ENCODE results near the gene FOXS1.

FOXS1 gene

DNA sequence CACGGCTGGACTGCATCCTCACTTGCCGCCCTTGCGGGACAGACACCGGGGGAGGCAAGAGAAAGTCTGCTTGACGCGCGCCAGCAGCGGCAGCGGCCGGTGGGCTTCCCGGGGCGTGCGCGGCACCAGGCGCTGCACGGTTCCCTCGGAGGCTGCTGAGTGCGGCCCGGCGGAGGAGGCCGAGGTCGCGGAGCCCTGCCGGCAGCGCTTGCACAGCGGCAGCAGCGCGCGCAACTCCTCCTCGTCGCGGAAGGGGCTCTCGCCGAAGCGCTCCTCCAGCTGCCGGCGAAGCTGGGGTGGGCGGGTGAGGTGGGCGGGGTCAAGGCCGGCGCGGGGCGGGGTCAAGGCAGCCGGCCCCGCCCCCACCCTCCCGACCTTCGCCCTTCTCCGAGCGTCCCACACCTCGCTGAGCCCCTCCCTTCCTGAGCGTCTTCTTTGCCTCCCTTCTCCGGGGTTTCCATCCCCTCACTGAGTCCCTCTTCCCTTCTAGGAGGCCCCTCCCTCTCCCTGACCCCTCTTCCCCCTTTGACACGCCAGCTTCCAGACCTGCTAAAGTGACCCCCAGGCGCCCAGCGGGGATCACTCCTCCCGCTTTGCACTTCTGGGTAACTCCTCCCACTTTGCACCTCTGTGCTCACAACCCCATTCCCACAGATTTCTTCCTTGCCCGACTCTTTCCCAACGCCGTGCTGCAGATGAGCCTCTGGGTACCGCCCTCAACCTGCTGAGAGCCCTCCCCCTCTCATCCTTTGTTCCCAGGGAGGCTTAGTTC, 16.2 kb upstream of the FOXS1 start:
- peak; percentile 27 to 68 (median 28) for DNase-seq (ENCODE audit: low read depth in 3 of 3)

GRCh38 chr20:31861135-31861384, 15.7 kb upstream of the FOXS1 start:
- DNase-seq (ENCODE audit: low read depth in 3 of 3) = no peak

DNA sequence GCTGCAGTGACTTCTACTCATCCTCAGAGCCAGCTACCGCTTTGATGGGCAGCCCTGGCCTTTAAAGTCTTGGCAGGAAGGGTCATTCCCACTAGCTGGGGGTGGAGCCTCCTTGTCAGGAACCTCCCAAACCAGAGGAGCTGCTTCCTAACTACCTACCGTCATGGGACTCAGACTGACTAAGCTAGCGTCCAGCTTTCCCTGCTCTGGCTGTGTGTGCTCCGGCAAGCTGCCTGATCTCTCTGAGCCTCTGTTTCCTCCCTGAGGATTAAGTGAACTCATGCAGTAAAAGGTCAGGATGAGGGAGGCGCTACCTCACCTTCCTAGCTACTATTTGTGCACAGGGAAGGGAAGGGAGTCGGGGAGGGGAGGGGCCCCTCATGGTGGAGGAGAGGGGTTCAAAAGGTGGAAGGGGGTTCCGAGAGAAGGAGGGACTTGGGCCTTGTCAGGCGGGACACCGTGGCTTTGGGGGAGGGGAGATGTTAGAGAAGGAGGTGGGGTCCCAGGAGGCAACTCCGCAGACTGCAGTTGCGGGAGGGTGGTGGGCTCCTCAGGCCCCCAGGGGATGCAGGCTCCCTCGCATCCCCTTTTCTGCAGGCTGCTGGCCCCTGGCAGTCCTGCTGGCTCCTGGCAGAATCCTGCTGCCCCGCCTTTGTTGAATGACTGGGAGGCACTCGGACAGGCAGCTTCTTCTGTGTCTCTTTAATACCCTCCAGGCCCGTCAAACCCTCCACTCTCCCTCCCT, 15.2 kb upstream of the FOXS1 start:
- no peak for DNase-seq (ENCODE audit: low read depth in 3 of 3)

DNA sequence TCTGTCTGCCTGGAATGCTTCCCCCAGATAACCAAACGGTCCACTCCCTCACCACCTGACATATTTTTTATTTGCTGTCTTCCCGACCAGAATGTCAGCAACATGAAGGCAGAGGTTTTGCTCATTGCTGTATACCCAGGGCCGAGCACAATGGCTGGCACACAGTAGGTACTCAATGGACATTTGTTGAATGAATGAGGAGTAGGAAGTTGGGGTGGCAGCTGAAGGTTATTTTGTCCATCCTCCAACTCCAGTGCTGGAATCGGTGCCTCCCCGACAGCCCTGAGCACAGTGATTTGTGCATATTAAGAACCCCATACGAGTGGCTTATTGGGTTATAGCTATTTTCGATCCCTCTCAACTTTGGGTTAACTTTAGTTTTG, 14.6 kb upstream of the FOXS1 start:
- no peak for DNase-seq (ENCODE audit: low read depth in 3 of 3)

DNA sequence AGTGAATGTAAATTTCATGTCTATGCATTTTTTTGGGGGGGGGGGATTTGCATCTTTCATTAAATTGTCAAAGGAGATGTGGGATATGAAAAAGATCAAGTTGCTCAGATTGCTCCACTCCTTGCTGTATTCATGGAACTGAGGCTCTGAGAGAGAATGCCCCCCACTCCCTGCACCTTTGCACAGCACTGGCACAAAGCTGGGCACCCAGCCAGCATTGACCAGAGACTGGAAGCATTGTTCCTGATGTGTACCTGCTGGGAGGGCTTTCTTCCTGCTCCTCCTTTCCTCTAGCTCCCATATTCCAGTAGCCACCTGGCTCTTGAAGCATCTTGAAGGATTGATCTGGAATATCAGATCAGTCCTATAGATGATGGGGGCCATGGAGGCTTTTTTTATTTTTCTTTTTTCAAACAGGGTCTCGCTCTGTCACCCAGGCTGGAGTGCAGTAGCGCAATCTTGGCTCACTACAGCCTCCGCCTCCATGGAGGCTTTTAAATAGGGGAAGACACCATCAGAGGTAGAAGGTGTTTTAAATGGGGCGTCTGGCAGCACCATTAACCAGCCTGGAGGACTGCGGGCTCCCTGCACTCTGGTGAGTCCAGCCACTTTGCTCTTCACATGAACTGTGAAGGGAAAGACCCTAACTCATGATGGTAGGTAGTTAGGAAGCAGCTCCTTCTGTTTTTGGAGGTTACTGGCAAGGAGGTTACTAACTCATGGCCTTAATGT, 14.0 kb upstream of the FOXS1 start:
- DNase-seq (ENCODE audit: low read depth in 3 of 3) = no peak

DNA sequence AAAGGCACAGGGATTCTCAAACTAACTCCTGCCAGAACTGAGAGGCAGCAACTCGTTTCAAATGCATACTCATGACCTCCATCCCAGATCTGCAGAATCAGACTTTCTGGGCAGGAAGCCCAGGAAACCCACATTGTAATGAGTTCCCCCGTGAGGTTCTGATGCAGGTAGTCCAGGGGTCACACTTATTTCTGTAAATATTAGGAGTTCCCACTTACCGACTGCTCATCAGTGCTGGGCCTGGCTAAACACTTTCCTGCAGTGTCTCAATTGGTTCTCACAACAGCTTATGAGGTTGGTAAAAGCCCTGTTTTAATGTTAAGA, 13.3 kb upstream of the FOXS1 start:
- no peak for DNase-seq (ENCODE audit: low read depth in 3 of 3)

GRCh38 chr20:31857861-31858759, 12.7 kb upstream of the FOXS1 start:
- no peak for DNase-seq (ENCODE audit: low read depth in 3 of 3)

- DNase-seq (ENCODE audit: low read depth in 3 of 3) = no peak
These were observed 11.1 kb upstream of the FOXS1 start for GRCh38 chr20:31856516-31856915.

DNA sequence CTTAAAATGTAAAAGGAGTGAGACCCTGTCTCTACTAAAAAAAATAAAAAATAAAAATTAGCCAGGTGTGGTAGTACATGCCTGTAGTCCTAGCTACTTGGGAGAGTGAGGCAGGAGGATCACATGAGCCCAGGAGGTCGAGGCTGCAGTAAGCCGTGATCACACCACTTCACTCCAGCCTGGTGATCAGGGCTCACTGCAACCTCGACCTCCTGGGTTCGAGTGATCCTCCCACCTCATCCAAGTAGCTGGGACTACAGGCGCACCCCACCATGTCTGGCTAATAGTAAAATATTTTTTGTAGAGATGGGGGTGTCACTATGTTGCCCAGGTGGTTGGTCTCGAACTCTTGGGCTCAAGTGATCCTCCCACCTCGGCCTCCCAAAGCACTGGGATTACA, 8.1 kb upstream of the FOXS1 start:
- DNase-seq (ENCODE audit: low read depth in 3 of 3) = no peak

GRCh38 chr20:31851240-31851955, 6.0 kb upstream of the FOXS1 start:
- no peak for DNase-seq (ENCODE audit: low read depth in 3 of 3)

DNA sequence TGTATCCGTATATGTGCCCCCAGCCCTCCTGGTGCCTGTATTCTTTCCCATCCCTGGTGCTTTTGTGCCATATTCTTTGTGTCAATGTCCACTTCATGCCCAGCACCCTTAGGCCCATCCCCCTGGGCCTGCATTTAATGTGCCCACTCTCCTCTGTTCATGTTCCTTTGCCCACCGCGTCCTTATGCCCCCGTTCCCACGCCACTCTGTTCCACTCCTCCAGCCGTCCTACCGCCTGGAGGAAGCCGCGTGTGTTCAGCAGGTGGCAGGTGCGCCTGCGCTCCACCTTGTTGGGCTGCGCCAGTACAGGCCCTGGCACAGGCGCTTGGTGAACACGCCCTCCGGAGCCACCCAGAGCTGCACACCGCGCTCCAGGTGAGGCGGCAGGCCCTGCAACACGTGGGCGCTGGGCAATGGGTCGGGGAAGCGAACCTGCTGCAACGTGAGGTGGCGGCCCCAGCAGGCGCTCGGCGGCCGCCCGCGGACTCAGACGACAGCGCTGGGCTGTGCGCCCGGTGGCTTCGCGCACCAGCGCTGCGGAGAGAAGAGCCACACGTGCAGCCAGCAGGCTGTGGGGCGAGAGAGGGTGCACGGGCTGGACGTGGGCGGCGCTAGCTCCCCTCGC, 4.0 kb upstream of the FOXS1 start:
- DNase-seq (ENCODE audit: low read depth in 3 of 3) = no peak

DNA sequence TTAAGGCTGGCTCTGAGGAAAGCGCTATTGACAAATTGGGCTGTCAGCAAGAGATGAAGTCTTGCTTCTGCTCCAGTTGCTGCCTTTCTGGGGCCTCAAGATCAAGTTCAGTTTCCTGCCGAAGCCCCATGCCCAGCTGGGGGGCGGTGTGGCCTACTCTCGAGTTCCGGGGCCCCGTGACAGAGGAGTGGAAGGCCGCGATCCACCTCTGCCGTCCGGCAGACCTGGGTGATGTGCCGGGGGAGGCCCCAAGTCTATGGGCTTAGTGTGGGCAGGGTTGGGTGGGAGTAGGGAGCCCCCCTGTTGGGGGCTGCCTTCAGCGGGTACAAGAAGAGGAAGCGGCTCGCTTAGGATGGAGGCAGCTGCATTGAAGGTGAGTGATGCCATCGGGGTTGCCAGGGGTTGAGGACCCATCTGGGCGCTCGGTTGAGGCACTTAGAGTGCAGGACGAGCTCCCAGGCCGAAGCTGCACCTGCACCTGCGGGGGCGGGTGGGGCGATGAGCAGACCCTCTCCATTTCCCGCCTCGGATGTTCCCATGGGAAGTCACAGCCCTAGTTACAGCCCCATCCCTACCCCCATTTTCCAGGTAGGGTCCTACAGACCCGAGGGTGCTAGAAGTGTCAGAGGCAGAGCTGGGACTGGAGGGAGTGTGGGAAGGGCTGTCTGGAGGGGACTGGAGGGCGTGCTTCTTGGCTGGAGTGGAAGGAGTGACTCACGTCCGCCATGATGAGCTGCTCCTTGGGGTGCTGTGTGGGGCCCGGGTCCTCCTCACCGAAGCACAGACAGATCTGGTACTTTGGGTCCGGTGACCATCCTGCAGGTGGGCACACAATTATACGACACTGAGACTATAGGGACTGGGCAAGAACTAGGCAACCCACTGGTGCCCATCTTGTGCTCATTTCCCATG, 2.9 kb upstream of the FOXS1 start:
- no peak for DNase-seq (ENCODE audit: low read depth in 3 of 3)

DNA sequence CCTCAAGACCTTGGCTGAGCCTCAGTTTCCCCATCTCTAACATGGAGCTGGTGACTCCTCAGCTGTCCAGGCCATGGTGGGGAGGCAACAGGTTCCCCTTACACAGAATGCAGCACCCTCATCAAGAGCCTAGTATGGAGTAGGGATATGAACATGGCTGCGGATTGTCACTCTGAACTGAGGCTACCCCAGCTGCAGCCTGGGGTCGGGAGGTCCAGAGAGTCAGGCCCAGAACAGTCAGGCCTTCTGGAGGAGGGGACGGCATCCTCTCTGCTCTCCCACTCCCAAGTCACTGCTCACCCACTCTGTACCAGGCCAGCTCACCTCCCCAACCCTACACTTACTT, 1.4 kb upstream of the FOXS1 start:
- no peak for DNase-seq (ENCODE audit: low read depth in 3 of 3)

- DNase-seq (ENCODE audit: low read depth in 3 of 3) = no peak
These were observed 586 bp downstream of the FOXS1 start for GRCh38 chr20:31844737-31845299.

GRCh38 chr20:31843881-31844280, 1.5 kb downstream of the FOXS1 start:
- DNase-seq (ENCODE audit: low read depth in 3 of 3) = no peak

DNA sequence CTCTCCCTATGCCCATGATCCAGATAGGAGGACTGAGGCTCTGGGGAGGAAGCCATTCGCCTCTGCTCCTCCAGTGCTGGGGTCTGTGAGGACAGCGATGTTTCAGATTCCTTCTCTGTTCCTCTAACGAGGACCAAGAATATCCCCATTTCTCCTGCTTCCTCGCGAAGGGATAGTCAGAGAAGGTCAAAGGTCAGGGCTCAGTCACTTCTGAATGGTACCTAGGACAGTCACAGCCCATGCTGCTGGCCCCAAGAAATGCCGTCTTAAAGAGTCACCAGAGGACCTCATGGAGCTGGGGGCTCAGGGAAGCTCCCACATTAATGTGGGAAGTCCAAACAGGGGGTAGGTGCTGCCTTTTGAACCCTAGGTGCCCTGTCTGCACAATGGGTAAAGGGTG, 2.1 kb downstream of the FOXS1 start:
- no peak for DNase-seq (ENCODE audit: low read depth in 3 of 3)

DNA sequence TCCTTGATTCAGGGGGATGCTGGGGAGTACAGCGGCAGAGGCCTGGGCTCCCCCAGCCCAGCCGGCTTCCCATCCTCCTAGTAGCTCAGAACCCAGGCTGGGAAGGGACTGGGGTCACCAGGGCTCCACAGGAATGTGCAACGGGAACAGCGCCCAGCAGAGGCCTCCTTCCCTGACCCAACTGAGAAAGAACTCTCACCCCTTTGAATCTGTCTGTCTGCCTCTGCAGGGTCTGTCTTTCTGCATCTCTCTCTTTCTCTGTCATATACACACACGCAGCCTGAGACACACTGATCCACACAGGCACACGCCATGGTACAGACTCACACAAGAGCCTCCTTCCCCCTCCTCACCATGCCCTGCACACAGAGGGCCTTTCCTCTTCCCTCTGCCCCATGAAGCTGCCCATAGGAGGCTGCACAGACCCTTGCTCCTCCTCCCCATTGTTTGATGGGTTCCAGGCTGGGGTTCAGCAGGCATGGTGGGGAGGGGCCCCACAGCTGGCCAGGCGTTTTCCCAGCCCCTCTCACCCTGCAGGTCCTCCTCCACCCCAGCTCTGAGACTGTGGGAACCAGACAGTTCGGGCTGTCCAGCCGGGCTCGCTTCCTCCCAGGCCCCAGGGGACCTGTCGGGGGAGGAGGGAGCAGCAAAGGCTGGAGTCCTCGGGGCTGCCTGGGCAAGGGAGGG, 2.8 kb downstream of the FOXS1 start:
- no peak for DNase-seq (ENCODE audit: low read depth in 3 of 3)

GRCh38 chr20:31841928-31842327, 3.5 kb downstream of the FOXS1 start:
- no peak for DNase-seq (ENCODE audit: low read depth in 3 of 3)
